Panc1 (cell line): ENCODE results near the gene RUNX1. TPM values are rescaled to one million over a fixed set of nuclear protein-coding genes. Genes with fewer than 3 reads are reported as not detected.

Experiments
- ATAC-seq: fragments of 200-7000 bp; cut with Tn5 transposase; 2 replicates; pipeline ENCODE4 v1.9.1; 2020; ENCODE audit warnings: mild to moderate bottlenecking, moderate library complexity
- BruUV-seq: library from RNA; stranded (reverse); fragments of 400-500 nt; replicated peaks from 2 replicates; lab custom pipeline; 2021; lab: Mats Ljungman, UMichigan
- CTCF ChIA-PET: fragments of 300-600 bp; sonication (Branson Sonifier 250); formaldehyde crosslinking; loops from one replicate; lab custom pipeline; 2022; ENCODE audit warnings: antibody characterized with exemption; lab: Charles Lee
- POLR2A ChIA-PET: fragments of 300-600 bp; sonication (Branson Sonifier 250); formaldehyde crosslinking; loops from one replicate; lab custom pipeline; 2022; ENCODE audit warnings: antibody characterized with exemption; lab: Charles Lee
- DNase-seq: peaks from one replicate; pipeline ENCODE4 v3.0.0-alpha.2; 2010; ENCODE audit warnings: low read depth, low spot score
- H3K27ac ChIP-seq: 2 replicates; pipeline ENCODE4 v1.5.1; 2011; ENCODE audit warnings: mild to moderate bottlenecking, low read length, inconsistent platforms
- H3K27me3 ChIP-seq: fragments of 200-500 bp; sonication (Bioruptor generic); 2 replicates; pipeline ENCODE4 v1.6.0; 2014; ENCODE audit warnings: low read length, inconsistent platforms; ENCODE audit not compliant: control insufficient read depth, insufficient read depth
- H3K36me3 ChIP-seq: fragments of 200-500 bp; sonication (Bioruptor generic); 2 replicates; pipeline ENCODE4 v1.5.1; 2014; ENCODE audit warnings: inconsistent platforms, mild to moderate bottlenecking, low read length, moderate library complexity; ENCODE audit not compliant: control insufficient read depth, insufficient read depth
- H3K4me1 ChIP-seq: 2 replicates; pipeline ENCODE4 v1.5.1; 2011; ENCODE audit warnings: inconsistent platforms, mild to moderate bottlenecking, low read length, moderate library complexity; ENCODE audit not compliant: control insufficient read depth, insufficient read depth
- H3K4me3 ChIP-seq, 2 experiments: 2 replicates each; pipeline ENCODE4 v1.5.1; 2011 to 2012; ENCODE audit warnings: low read depth in 2 of 2, low read length in 2 of 2, mild to moderate bottlenecking in 2 of 2, inconsistent platforms in 1 of 2, moderate library complexity in 1 of 2
- H3K9me3 ChIP-seq: fragments of 200-500 bp; sonication (Bioruptor generic); 2 replicates; pipeline ENCODE4 v1.5.1; 2014; ENCODE audit warnings: low read depth, mild to moderate bottlenecking, inconsistent platforms, low read length, moderate library complexity; ENCODE audit not compliant: control insufficient read depth, insufficient read depth
- CTCF ChIP-seq: fragments of 450-650 bp; IDR thresholded peaks from 2 replicates; pipeline ENCODE4 v1.5.1; 2017; ENCODE audit warnings: mild to moderate bottlenecking
- POLR2AphosphoS5 ChIP-seq: IDR thresholded peaks from 2 replicates; pipeline ENCODE4 v1.6.1; 2012; ENCODE audit warnings: mild to moderate bottlenecking, low read depth, low read length, moderate library complexity
- REST ChIP-seq, 2 experiments: IDR thresholded peaks; 2 replicates each; pipeline ENCODE4 v1.6.1; 2011 to 2012; ENCODE audit warnings: low read depth in 2 of 2, control low read depth in 1 of 2, low read length in 1 of 2, mild to moderate bottlenecking in 1 of 2, moderate library complexity in 1 of 2; ENCODE audit not compliant: insufficient read depth in 1 of 2
- SIN3A ChIP-seq: IDR thresholded peaks from 2 replicates; pipeline ENCODE4 v1.6.1; 2012; ENCODE audit warnings: low read depth, mild to moderate bottlenecking, low read length, moderate library complexity, borderline replicate concordance; ENCODE audit not compliant: insufficient read depth
- TCF7L2 ChIP-seq: IDR thresholded peaks from 2 replicates; pipeline ENCODE4 v1.6.1; 2011; ENCODE audit warnings: mild to moderate bottlenecking, low read depth, low read length, inconsistent platforms
- in situ Hi-C: cut with HindIII; loops from 2 replicates; pipeline ENCODE4 v1.10.0; 2016; ENCODE audit warnings: low sequenced_read_pairs, low pct_unique_long_range_greater_than_20kb
- intact Hi-C: fragments of 100-400 bp; cut with micrococcal nuclease; formaldehyde crosslinking; loops from one replicate; pipeline ENCODE4 v1.10.0; 2022; ENCODE audit not compliant: unreplicated experiment
- total RNA-seq: library from RNA; stranded (reverse); gene quantifications from one replicate; pipeline ENCODE4 v1.2.1, GENCODE V29; 2021; ENCODE audit not compliant: unreplicated experiment

Gene RUNX1
- total RNA-seq, 1 experiment from 2014 or later: 22.4 TPM

- DNase-seq (no peak), ATAC-seq (no peak)
- Histone ChIP-seq H3K4me1 (no peaks in the 10 kb centered on the region), H3K36me3 (no peaks in the 10 kb centered on the region), H3K27ac (no peak overlapping the region), H3K27me3 (no peaks in the 10 kb centered on the region), H3K4me3 (no peak overlapping the region), H3K9me3 (no peaks in the 10 kb centered on the region)
- intact Hi-C loops (no loop called here), in situ Hi-C loops (no loop called here)
- TF ChIP-seq TCF7L2 (no peak), SIN3A (no peak), REST (IDR thresholded peaks at IDR 0.05; ENCODE audit: insufficient read depth in 1 of 2, low read depth in 2 of 2, low read length in 1 of 2) (no peak), POLR2AphosphoS5 (no peak), CTCF (no peak)
- ChIA-PET POLR2A (no interaction called here), CTCF (interaction anchor here (0.7 kb wide), 2 partner anchors 32 to 80 kb away, joined by 3 to 6 read pairs; no protein-coding TSS in a partner anchor)
- BruUV-seq: no TSS peak
Observed at GRCh38 chr21:34927992-34928391, 121.1 kb downstream of the RUNX1 start.

GRCh38 chr21:34926803-34927467 is 122.2 kb downstream of the RUNX1 start:
- intact Hi-C loops: no loop called here
- POLR2A ChIA-PET: no interaction called here
- ATAC-seq: no peak
- no peak overlapping the region for H3K27ac ChIP-seq
- no peak overlapping the region for H3K4me3 ChIP-seq
- no peak for DNase-seq
- in situ Hi-C loops: no loop called here
- BruUV-seq: no TSS peak
- no peaks in the 10 kb centered on the region for H3K4me1 ChIP-seq
- TF ChIP-seq REST (IDR thresholded peaks at IDR 0.05; ENCODE audit: insufficient read depth in 1 of 2, low read depth in 2 of 2, low read length in 1 of 2) (no peak), POLR2AphosphoS5 (no peak), TCF7L2 (no peak), CTCF (no peak), SIN3A (no peak)
- H3K36me3 ChIP-seq: no peaks in the 10 kb centered on the region
- CTCF ChIA-PET: no interaction called here
- no peaks in the 10 kb centered on the region for H3K9me3 ChIP-seq
- H3K27me3 ChIP-seq: no peaks in the 10 kb centered on the region
